H1 (cell line): ENCODE data around the gene FKBP8. TPM values are rescaled to one million over a fixed set of nuclear protein-coding genes. Genes with fewer than 3 reads are reported as not detected.

Experiments used
- ASH2L ChIP-seq: fragments of 200-600, 300-600 bp; sonication (generic); IDR thresholded peaks from one replicate; pipeline ENCODE4 v1.7.1; 2017; ENCODE audit warnings: low read length
- SP1 ChIP-seq: IDR thresholded peaks from 2 replicates; pipeline ENCODE4 v1.6.1; 2011; ENCODE audit warnings: low read depth, low read length
- SRF ChIP-seq: IDR thresholded peaks from 2 replicates; pipeline ENCODE4 v1.6.1; 2011; ENCODE audit warnings: mild to moderate bottlenecking, low read depth, low read length, moderate library complexity
- polyA plus RNA-seq, 7 experiments: library from polyadenylated mRNA; depleted of rRNA in 3 of 7; stranded (reverse) in 5 of 7; unstranded in 2 of 7; fragments of >200 nt in 5 of 7; fragments of 200-250 nt in 2 of 7; gene quantifications; 1 replicate in 5 of 7; 2 replicates in 1 of 7; 4 replicates in 1 of 7; pipeline versions ENCODE4 v1.2.1 to v1.2.3, GENCODE V29; 2011 to 2013; ENCODE audit warnings: missing spikeins in 2 of 7, mixed read lengths in 2 of 7
- total RNA-seq: library from RNA; stranded (reverse); fragmentation: NEBNext Ultra II Directional; extraction: Animal tissue kit (Norgen Biotek cat#: 25700); gene quantifications from 2 replicates; pipeline ENCODE4 v1.2.1, GENCODE V29; 2021
- TF ChIP-seq, protein P1 (sequence below): fragments of 300-600 bp; sonication (generic); IDR thresholded peaks from 2 replicates; pipeline ENCODE4 v1.7.1; 2012; ENCODE audit warnings: low read length, moderate library complexity, mild to moderate bottlenecking, inconsistent platforms; ENCODE audit not compliant: insufficient replicate concordance

Gene FKBP8
- total and polyA plus RNA-seq, 2 of the 8 experiments (the other 6 are each of a cell fraction or from before 2014, with no cell fraction given) = 264 to 309 TPM

DNA sequence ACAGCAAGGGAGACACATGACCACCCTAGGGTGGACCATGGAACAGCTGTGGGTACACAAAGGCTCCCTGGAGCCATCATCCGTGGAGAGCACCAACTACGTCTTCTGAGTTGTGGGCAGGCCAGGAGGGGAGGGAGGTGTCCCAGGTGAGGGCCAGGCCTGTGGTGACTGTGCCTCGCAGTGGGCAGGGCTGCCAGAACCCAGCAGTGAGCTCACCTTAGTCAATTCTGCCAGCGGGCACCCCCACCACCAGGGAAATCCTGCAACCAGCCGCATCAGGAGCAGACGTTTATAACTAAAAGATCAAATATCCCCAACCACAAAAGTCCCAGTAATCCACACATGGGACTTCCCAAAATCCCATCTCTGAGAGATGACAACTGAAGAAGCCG, 41.1 kb downstream of the FKBP8 start (continued):
- TF ChIP-seq, protein P1, sequence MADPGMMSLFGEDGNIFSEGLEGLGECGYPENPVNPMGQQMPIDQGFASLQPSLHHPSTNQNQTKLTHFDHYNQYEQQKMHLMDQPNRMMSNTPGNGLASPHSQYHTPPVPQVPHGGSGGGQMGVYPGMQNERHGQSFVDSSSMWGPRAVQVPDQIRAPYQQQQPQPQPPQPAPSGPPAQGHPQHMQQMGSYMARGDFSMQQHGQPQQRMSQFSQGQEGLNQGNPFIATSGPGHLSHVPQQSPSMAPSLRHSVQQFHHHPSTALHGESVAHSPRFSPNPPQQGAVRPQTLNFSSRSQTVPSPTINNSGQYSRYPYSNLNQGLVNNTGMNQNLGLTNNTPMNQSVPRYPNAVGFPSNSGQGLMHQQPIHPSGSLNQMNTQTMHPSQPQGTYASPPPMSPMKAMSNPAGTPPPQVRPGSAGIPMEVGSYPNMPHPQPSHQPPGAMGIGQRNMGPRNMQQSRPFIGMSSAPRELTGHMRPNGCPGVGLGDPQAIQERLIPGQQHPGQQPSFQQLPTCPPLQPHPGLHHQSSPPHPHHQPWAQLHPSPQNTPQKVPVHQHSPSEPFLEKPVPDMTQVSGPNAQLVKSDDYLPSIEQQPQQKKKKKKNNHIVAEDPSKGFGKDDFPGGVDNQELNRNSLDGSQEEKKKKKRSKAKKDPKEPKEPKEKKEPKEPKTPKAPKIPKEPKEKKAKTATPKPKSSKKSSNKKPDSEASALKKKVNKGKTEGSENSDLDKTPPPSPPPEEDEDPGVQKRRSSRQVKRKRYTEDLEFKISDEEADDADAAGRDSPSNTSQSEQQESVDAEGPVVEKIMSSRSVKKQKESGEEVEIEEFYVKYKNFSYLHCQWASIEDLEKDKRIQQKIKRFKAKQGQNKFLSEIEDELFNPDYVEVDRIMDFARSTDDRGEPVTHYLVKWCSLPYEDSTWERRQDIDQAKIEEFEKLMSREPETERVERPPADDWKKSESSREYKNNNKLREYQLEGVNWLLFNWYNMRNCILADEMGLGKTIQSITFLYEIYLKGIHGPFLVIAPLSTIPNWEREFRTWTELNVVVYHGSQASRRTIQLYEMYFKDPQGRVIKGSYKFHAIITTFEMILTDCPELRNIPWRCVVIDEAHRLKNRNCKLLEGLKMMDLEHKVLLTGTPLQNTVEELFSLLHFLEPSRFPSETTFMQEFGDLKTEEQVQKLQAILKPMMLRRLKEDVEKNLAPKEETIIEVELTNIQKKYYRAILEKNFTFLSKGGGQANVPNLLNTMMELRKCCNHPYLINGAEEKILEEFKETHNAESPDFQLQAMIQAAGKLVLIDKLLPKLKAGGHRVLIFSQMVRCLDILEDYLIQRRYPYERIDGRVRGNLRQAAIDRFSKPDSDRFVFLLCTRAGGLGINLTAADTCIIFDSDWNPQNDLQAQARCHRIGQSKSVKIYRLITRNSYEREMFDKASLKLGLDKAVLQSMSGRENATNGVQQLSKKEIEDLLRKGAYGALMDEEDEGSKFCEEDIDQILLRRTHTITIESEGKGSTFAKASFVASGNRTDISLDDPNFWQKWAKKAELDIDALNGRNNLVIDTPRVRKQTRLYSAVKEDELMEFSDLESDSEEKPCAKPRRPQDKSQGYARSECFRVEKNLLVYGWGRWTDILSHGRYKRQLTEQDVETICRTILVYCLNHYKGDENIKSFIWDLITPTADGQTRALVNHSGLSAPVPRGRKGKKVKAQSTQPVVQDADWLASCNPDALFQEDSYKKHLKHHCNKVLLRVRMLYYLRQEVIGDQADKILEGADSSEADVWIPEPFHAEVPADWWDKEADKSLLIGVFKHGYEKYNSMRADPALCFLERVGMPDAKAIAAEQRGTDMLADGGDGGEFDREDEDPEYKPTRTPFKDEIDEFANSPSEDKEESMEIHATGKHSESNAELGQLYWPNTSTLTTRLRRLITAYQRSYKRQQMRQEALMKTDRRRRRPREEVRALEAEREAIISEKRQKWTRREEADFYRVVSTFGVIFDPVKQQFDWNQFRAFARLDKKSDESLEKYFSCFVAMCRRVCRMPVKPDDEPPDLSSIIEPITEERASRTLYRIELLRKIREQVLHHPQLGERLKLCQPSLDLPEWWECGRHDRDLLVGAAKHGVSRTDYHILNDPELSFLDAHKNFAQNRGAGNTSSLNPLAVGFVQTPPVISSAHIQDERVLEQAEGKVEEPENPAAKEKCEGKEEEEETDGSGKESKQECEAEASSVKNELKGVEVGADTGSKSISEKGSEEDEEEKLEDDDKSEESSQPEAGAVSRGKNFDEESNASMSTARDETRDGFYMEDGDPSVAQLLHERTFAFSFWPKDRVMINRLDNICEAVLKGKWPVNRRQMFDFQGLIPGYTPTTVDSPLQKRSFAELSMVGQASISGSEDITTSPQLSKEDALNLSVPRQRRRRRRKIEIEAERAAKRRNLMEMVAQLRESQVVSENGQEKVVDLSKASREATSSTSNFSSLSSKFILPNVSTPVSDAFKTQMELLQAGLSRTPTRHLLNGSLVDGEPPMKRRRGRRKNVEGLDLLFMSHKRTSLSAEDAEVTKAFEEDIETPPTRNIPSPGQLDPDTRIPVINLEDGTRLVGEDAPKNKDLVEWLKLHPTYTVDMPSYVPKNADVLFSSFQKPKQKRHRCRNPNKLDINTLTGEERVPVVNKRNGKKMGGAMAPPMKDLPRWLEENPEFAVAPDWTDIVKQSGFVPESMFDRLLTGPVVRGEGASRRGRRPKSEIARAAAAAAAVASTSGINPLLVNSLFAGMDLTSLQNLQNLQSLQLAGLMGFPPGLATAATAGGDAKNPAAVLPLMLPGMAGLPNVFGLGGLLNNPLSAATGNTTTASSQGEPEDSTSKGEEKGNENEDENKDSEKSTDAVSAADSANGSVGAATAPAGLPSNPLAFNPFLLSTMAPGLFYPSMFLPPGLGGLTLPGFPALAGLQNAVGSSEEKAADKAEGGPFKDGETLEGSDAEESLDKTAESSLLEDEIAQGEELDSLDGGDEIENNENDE = no peak
- TF ChIP-seq SP1 = no peak
- TF ChIP-seq ASH2L = no peak
- TF ChIP-seq SRF = no peak
